Activated CD4-positive, alpha-beta memory T cell treated with anti-CD3 and anti-CD28 coated beads for 36 hours (primary cell): Measurements from ENCODE around the gene CFAP61. TPM values are rescaled to one million over a fixed set of nuclear protein-coding genes. Genes with fewer than 3 reads are reported as not detected.

ENCODE experiments used
- CTCF ChIA-PET: fragments of 350-600 bp; sonication (Branson Sonifier 250); formaldehyde crosslinking; loops from one replicate; lab custom pipeline; 2021; ENCODE audit warnings: antibody characterized with exemption, inconsistent platforms; lab: Charles Lee
- POLR2A ChIA-PET: fragments of 350-600 bp; sonication (Branson Sonifier 250); formaldehyde crosslinking; loops from one replicate; lab custom pipeline; 2021; ENCODE audit warnings: antibody characterized with exemption; lab: Charles Lee
- DNase-seq: peaks from one replicate; pipeline ENCODE4 v3.0.0-alpha.2; 2020
- H3K27ac Mint-ChIP-seq: one replicate; pipeline ENCODE4 v1.8.0; 2021; ENCODE audit warnings: mixed read lengths
- H3K27me3 Mint-ChIP-seq: one replicate; pipeline ENCODE4 v1.8.0; 2021; ENCODE audit warnings: mixed read lengths
- H3K36me3 Mint-ChIP-seq: one replicate; pipeline ENCODE4 v1.8.0; 2021; ENCODE audit warnings: mixed read lengths
- H3K4me1 Mint-ChIP-seq: one replicate; pipeline ENCODE4 v1.8.0; 2021; ENCODE audit warnings: low read depth, mixed read lengths
- H3K4me3 Mint-ChIP-seq: one replicate; pipeline ENCODE4 v1.8.0; 2021; ENCODE audit warnings: mild to moderate bottlenecking, mixed read lengths
- H3K9me3 Mint-ChIP-seq: one replicate; pipeline ENCODE4 v1.8.0; 2021; ENCODE audit warnings: mixed read lengths
- intact Hi-C: fragments of 100-400 bp; cut with micrococcal nuclease; formaldehyde crosslinking; loops from one replicate; pipeline ENCODE4 v1.15.1; 2023
- total RNA-seq, 2 experiments: library from RNA; stranded (reverse); gene quantifications; one replicate each; pipeline ENCODE4 v1.2.3, GENCODE V29; 2021

CFAP61 gene
- total RNA-seq, 2 experiments from 2014 or later = not detected

GRCh38 chr20:20322912-20323311, 270.6 kb downstream of the CFAP61 start:
- intact Hi-C loops = no loop called here
- Mint-ChIP-seq H3K9me3 (no peaks in the 10 kb centered on the region), H3K4me3 (no peak overlapping the region), H3K4me1 (no peaks in the 10 kb centered on the region), H3K27me3 (peaks cover 4% of the 10 kb centered on the region), H3K36me3 (no peaks in the 10 kb centered on the region), H3K27ac (no peak overlapping the region)
- POLR2A ChIA-PET = no interaction called here
- DNase-seq = no peak
- CTCF ChIA-PET = no interaction called here

DNA sequence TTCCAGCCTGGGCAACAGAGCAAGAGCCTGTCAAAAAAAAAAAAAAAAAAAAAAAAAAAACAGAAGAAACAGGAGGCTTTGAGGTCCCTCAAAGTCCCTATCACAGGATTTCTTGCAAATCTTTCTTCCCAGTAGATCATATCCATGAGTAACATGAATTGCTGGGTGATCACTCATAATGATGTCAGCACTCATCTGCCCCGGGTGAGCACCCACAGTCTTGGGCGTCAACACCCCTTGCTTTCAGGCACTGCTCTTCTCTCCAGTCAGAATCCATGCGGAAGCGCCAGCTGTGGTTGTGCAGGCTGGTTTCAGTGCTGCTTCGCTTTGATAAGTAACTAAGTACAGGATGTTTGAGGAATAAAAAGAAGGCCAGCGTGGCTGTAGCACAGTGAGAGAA, 275.4 kb downstream of the CFAP61 start:
- H3K4me3 Mint-ChIP-seq = no peak overlapping the region
- H3K9me3 Mint-ChIP-seq = no peaks in the 10 kb centered on the region
- DNase-seq = no peak
- H3K4me1 Mint-ChIP-seq = no peaks in the 10 kb centered on the region
- H3K27me3 Mint-ChIP-seq = peaks cover 12% of the 10 kb centered on the region
- POLR2A ChIA-PET = no interaction called here
- intact Hi-C loops = no loop called here
- no peaks in the 10 kb centered on the region for H3K36me3 Mint-ChIP-seq
- no peak overlapping the region for H3K27ac Mint-ChIP-seq
- CTCF ChIA-PET = no interaction called here

GRCh38 chr20:20329564-20329963, 277.2 kb downstream of the CFAP61 start:
- no peak overlapping the region for H3K27ac Mint-ChIP-seq
- CTCF ChIA-PET = no interaction called here

DNA sequence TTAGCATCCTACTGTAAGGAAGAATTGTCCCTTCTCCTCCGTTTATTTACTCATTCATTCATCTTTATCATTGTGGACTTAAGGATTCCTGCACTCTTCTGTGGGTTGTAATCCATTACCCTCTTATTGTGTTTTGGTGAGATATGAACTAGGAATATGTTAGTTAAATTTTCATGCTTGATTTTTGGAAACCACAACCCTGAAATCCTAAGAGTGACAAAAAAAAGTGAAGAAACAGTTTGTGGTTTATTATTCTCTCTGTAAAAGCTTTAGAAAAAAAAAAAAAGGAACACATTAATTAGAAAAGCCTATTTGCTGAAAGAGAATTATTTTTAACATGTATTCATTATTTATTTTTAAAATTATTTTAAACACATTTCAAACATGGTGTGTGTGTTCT, 278.8 kb downstream of the CFAP61 start:
- DNase-seq = no peak
- H3K4me1 Mint-ChIP-seq = peaks cover 3% of the 10 kb centered on the region
- intact Hi-C loops = no loop called here
- CTCF ChIA-PET = no interaction called here
- peaks cover 19% of the 10 kb centered on the region for H3K27me3 Mint-ChIP-seq
- no peaks in the 10 kb centered on the region for H3K36me3 Mint-ChIP-seq
- POLR2A ChIA-PET = no interaction called here
- H3K27ac Mint-ChIP-seq = no peak overlapping the region
- H3K9me3 Mint-ChIP-seq = no peaks in the 10 kb centered on the region
- H3K4me3 Mint-ChIP-seq = no peak overlapping the region

More at GRCh38 chr20:20329564-20329963, 277.2 kb downstream of the CFAP61 start:
- Mint-ChIP-seq H3K4me1 (peaks cover under 1% of the 10 kb centered on the region), H3K27me3 (peaks cover 17% of the 10 kb centered on the region), H3K9me3 (no peaks in the 10 kb centered on the region), H3K4me3 (no peak overlapping the region), H3K36me3 (no peaks in the 10 kb centered on the region)
- POLR2A ChIA-PET = no interaction called here
- no peak for DNase-seq
- intact Hi-C loops = no loop called here

DNA sequence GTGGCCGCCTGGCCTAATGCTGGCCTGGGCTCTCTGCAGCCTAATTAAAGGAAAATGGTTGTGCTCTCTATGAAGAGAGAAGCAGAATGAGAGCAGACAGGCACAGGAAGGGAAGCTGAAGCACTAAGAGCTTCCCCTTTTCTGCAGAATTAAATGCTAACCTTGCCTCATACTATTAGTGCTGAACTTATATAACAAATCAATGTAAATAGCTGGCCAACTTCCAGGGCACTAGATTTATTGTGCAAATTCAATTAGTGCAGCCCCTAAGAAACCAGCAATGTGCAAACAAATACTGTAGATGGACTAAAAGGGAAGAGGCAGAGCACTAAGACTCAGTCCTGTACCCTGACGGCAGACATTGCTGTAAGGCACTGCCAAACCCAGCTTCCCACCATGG, 279.5 kb downstream of the CFAP61 start:
- Mint-ChIP-seq H3K4me1 (peaks cover 3% of the 10 kb centered on the region), H3K9me3 (no peaks in the 10 kb centered on the region), H3K4me3 (no peak overlapping the region), H3K36me3 (no peaks in the 10 kb centered on the region), H3K27me3 (peaks cover 19% of the 10 kb centered on the region), H3K27ac (no peak overlapping the region)
- intact Hi-C loops = no loop called here
- POLR2A ChIA-PET = no interaction called here
- CTCF ChIA-PET = no interaction called here
- DNase-seq = no peak

GRCh38 chr20:20333866-20334265, 281.5 kb downstream of the CFAP61 start:
- DNase-seq = no peak
- no peak overlapping the region for H3K4me3 Mint-ChIP-seq
- no peaks in the 10 kb centered on the region for H3K9me3 Mint-ChIP-seq
- H3K36me3 Mint-ChIP-seq = no peaks in the 10 kb centered on the region
- H3K4me1 Mint-ChIP-seq = peaks cover 3% of the 10 kb centered on the region
- no peak overlapping the region for H3K27ac Mint-ChIP-seq
- POLR2A ChIA-PET = no interaction called here
- H3K27me3 Mint-ChIP-seq = peaks cover 16% of the 10 kb centered on the region
- CTCF ChIA-PET = no interaction called here
- intact Hi-C loops = no loop called here

GRCh38 chr20:20334489-20334888, 282.2 kb downstream of the CFAP61 start:
- H3K4me1 Mint-ChIP-seq = peaks cover 3% of the 10 kb centered on the region
- CTCF ChIA-PET = no interaction called here
- H3K9me3 Mint-ChIP-seq = no peaks in the 10 kb centered on the region
- H3K27me3 Mint-ChIP-seq = peaks cover 12% of the 10 kb centered on the region
- DNase-seq = no peak
- no peak overlapping the region for H3K27ac Mint-ChIP-seq
- H3K36me3 Mint-ChIP-seq = no peaks in the 10 kb centered on the region
- POLR2A ChIA-PET = no interaction called here
- intact Hi-C loops = no loop called here
- no peak overlapping the region for H3K4me3 Mint-ChIP-seq

DNA sequence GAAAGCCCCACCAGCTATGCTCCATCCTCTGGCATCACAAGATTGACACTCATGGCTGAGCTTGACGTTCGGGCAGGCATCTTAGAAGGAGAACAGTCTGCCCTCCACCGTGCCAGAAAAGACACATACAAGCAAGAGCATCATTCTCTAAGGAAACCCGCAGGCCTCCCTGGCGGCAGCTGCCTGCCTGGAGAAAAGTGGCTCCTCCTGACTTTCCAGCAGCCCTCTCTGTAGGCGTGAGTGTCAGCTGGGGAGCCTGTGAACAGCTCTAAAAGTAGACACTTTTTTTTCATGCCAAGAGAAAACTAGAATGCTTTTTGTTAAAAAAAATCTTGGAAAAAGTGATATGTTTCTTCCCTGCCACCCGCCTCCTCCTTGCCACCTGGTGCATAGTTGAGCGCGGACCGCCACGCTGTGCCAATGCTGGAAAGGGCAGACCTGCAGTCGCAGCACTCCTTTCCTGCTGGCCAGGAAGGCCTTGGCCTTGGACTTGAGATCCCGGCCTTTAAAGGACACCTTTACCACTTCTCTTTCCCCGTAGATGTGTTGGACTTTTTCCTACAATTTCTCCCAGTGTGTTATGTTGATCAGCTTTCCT, 285.9 kb downstream of the CFAP61 start:
- Mint-ChIP-seq H3K27ac (no peak overlapping the region), H3K36me3 (no peaks in the 10 kb centered on the region), H3K27me3 (peaks cover 6% of the 10 kb centered on the region), H3K9me3 (no peaks in the 10 kb centered on the region), H3K4me1 (peaks cover 3% of the 10 kb centered on the region), H3K4me3 (no peak overlapping the region)
- ChIA-PET POLR2A (no interaction called here), CTCF (no interaction called here)
- no peak for DNase-seq
- intact Hi-C loops = no loop called here

GRCh38 chr20:20340443-20340842, 288.1 kb downstream of the CFAP61 start:
- H3K27me3 Mint-ChIP-seq = peaks cover 7% of the 10 kb centered on the region
- H3K27ac Mint-ChIP-seq = no peak overlapping the region
- intact Hi-C loops = no loop called here
- no peaks in the 10 kb centered on the region for H3K36me3 Mint-ChIP-seq
- ChIA-PET CTCF (no interaction called here), POLR2A (no interaction called here)
- H3K9me3 Mint-ChIP-seq = no peaks in the 10 kb centered on the region
- no peak for DNase-seq
- no peaks in the 10 kb centered on the region for H3K4me1 Mint-ChIP-seq
- H3K4me3 Mint-ChIP-seq = no peak overlapping the region

DNA sequence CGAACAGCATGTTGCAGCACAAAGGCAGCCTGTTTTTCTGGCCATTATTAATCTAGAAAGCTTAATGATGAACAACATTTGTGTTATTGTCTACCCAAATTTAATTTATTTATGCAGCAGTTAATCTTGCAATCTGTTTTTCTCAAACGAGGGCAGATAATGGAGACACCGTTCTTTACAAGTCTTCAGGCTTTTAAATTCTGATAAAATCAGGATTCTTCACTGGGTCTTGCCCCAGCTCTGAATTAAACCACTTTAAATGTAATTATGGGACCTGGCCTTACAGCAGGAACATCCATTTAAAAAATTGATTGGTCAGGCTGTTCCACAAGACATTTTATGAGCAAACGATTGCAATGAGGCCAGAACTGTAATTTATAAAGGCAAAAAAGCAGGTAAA, 289.0 kb downstream of the CFAP61 start:
- H3K9me3 Mint-ChIP-seq = no peaks in the 10 kb centered on the region
- CTCF ChIA-PET = no interaction called here
- H3K4me1 Mint-ChIP-seq = no peaks in the 10 kb centered on the region

GRCh38 chr20:20342066-20342465, 289.7 kb downstream of the CFAP61 start:
- Mint-ChIP-seq H3K27ac (no peak overlapping the region), H3K27me3 (peaks cover 6% of the 10 kb centered on the region), H3K4me3 (no peak overlapping the region), H3K36me3 (no peaks in the 10 kb centered on the region), H3K9me3 (no peaks in the 10 kb centered on the region), H3K4me1 (no peaks in the 10 kb centered on the region)
- intact Hi-C loops = no loop called here
- no peak for DNase-seq
- ChIA-PET CTCF (no interaction called here), POLR2A (no interaction called here)

More for the DNA sequence above, 289.0 kb downstream of the CFAP61 start:
- no peak for DNase-seq
- H3K27me3 Mint-ChIP-seq = peaks cover 5% of the 10 kb centered on the region
- no peak overlapping the region for H3K4me3 Mint-ChIP-seq
- H3K27ac Mint-ChIP-seq = no peak overlapping the region
- no peaks in the 10 kb centered on the region for H3K36me3 Mint-ChIP-seq
- POLR2A ChIA-PET = no interaction called here
- intact Hi-C loops = no loop called here

DNA sequence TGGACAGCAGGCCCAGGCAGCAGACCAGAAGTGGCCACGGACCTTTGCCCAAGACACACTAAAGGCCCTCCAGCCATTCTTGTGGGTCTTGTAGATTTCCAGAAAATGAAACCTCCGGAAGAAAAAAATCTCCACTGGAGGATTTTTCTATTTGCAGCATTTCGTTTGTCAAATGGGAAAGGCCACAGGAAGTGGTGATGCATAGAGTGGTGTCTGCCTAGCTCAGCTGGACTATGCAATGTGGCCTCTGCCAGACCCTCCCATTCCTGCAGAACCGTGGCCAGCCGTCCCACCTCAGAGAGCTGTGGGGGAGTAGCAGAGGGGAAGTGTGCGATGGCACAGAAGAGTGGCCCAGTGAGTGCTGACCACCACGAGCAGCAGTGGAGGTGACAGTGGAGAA, 291.6 kb downstream of the CFAP61 start:
- no peak for DNase-seq
- Mint-ChIP-seq H3K36me3 (no peaks in the 10 kb centered on the region), H3K27ac (no peak overlapping the region), H3K9me3 (no peaks in the 10 kb centered on the region), H3K4me1 (no peaks in the 10 kb centered on the region), H3K4me3 (no peak overlapping the region), H3K27me3 (peaks cover 10% of the 10 kb centered on the region)
- intact Hi-C loops = no loop called here
- CTCF ChIA-PET = no interaction called here
- POLR2A ChIA-PET = no interaction called here

DNA sequence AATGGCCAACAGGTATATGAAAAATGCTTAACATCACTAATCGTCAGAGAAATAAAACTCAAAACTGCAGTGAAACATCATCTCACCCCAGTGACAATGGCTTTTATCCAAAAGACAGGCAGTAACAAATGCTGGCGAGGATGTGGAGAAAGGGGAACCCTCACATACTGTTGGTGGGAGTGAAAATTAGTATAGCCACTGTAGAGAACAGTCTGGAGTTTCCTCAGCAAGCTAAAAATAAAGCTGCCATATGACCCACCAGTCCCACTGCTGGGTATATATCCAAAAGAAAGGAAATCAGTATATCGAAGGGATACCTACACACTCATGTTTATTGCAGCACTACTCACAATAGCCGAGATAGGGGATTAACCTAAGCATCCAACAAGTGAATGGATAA, 292.1 kb downstream of the CFAP61 start:
- Mint-ChIP-seq H3K36me3 (no peaks in the 10 kb centered on the region), H3K4me1 (no peaks in the 10 kb centered on the region), H3K27me3 (peaks cover 12% of the 10 kb centered on the region), H3K4me3 (no peak overlapping the region), H3K27ac (no peak overlapping the region), H3K9me3 (no peaks in the 10 kb centered on the region)
- ChIA-PET POLR2A (no interaction called here), CTCF (no interaction called here)
- intact Hi-C loops = no loop called here
- DNase-seq = no peak
